Activated naive CD8-positive, alpha-beta T cell treated with anti-CD3 and anti-CD28 coated beads for 36 hours (primary cell): ENCODE data around the gene TRIM24. TPM values are rescaled to one million over a fixed set of nuclear protein-coding genes. Genes with fewer than 3 reads are reported as not detected.

ENCODE experiments used
- DNase-seq: peaks from one replicate; pipeline ENCODE4 v3.0.0; 2021
- H3K27ac Mint-ChIP-seq: one replicate; pipeline ENCODE4 v1.8.0; 2022; ENCODE audit warnings: mild to moderate bottlenecking, moderate library complexity, mixed read lengths
- H3K27me3 Mint-ChIP-seq: one replicate; pipeline ENCODE4 v1.8.0; 2022; ENCODE audit warnings: mild to moderate bottlenecking, mixed read lengths
- H3K36me3 Mint-ChIP-seq: one replicate; pipeline ENCODE4 v1.8.0; 2021; ENCODE audit warnings: mild to moderate bottlenecking, mixed read lengths
- H3K4me1 Mint-ChIP-seq: one replicate; pipeline ENCODE4 v1.8.0; 2021; ENCODE audit warnings: mixed read lengths
- H3K4me3 Mint-ChIP-seq: one replicate; pipeline ENCODE4 v1.8.0; 2022; ENCODE audit warnings: mild to moderate bottlenecking, moderate library complexity, mixed read lengths
- H3K9me3 Mint-ChIP-seq: one replicate; pipeline ENCODE4 v1.8.0; 2022; ENCODE audit warnings: mixed read lengths
- total RNA-seq, 2 experiments: library from RNA; stranded (reverse); gene quantifications; one replicate each; pipeline ENCODE4 v1.2.3, GENCODE V29; 2021

Gene TRIM24
- total RNA-seq, 2 experiments from 2014 or later: 15.5 to 17.9 TPM

- no peaks in the 10 kb centered on the region for H3K27me3 Mint-ChIP-seq
- no peaks in the 10 kb centered on the region for H3K9me3 Mint-ChIP-seq
- no peak overlapping the region for H3K27ac Mint-ChIP-seq
- H3K4me3 Mint-ChIP-seq: no peak overlapping the region
- DNase-seq: no peak
- H3K36me3 Mint-ChIP-seq: peaks cover 51% of the 10 kb centered on the region
- H3K4me1 Mint-ChIP-seq: no peaks in the 10 kb centered on the region
Observed at GRCh38 chr7:138585283-138585993, 125.4 kb downstream of the TRIM24 start.

- H3K27me3 Mint-ChIP-seq: no peaks in the 10 kb centered on the region
- H3K27ac Mint-ChIP-seq: no peak overlapping the region
- no peak for DNase-seq
- no peak overlapping the region for H3K4me3 Mint-ChIP-seq
- H3K9me3 Mint-ChIP-seq: no peaks in the 10 kb centered on the region
- no peaks in the 10 kb centered on the region for H3K4me1 Mint-ChIP-seq
- peaks cover 47% of the 10 kb centered on the region for H3K36me3 Mint-ChIP-seq
Observed at GRCh38 chr7:138587485-138587884, 127.4 kb downstream of the TRIM24 start.

- peaks cover 38% of the 10 kb centered on the region for H3K36me3 Mint-ChIP-seq
- no peak for DNase-seq
- H3K4me1 Mint-ChIP-seq: peaks cover 1% of the 10 kb centered on the region
- no peaks in the 10 kb centered on the region for H3K9me3 Mint-ChIP-seq
- no peak overlapping the region for H3K4me3 Mint-ChIP-seq
- no peaks in the 10 kb centered on the region for H3K27me3 Mint-ChIP-seq
- H3K27ac Mint-ChIP-seq: no peak overlapping the region
Observed at GRCh38 chr7:138588986-138589385, 128.9 kb downstream of the TRIM24 start.

- no peaks in the 10 kb centered on the region for H3K27me3 Mint-ChIP-seq
- no peak overlapping the region for H3K27ac Mint-ChIP-seq
- no peaks in the 10 kb centered on the region for H3K9me3 Mint-ChIP-seq
- H3K4me1 Mint-ChIP-seq: peaks cover 1% of the 10 kb centered on the region
- no peak overlapping the region for H3K4me3 Mint-ChIP-seq
- H3K36me3 Mint-ChIP-seq: peaks cover 27% of the 10 kb centered on the region
- no peak for DNase-seq
Observed at GRCh38 chr7:138590154-138590553, 130.1 kb downstream of the TRIM24 start.

- H3K4me3 Mint-ChIP-seq: no peak overlapping the region
- H3K27ac Mint-ChIP-seq: no peak overlapping the region
- DNase-seq: no peak
- H3K4me1 Mint-ChIP-seq: peaks cover 1% of the 10 kb centered on the region
- H3K27me3 Mint-ChIP-seq: no peaks in the 10 kb centered on the region
- no peaks in the 10 kb centered on the region for H3K9me3 Mint-ChIP-seq
- H3K36me3 Mint-ChIP-seq: peaks cover 3% of the 10 kb centered on the region
Observed at GRCh38 chr7:138595454-138595853, 135.4 kb downstream of the TRIM24 start.

- H3K27me3 Mint-ChIP-seq: no peaks in the 10 kb centered on the region
- H3K4me1 Mint-ChIP-seq: no peaks in the 10 kb centered on the region
- no peak overlapping the region for H3K27ac Mint-ChIP-seq
- no peak for DNase-seq
- no peak overlapping the region for H3K4me3 Mint-ChIP-seq
- peaks cover 2% of the 10 kb centered on the region for H3K9me3 Mint-ChIP-seq
- no peaks in the 10 kb centered on the region for H3K36me3 Mint-ChIP-seq
Observed at GRCh38 chr7:138602451-138602850, 142.4 kb downstream of the TRIM24 start.

- H3K27me3 Mint-ChIP-seq: no peaks in the 10 kb centered on the region
- H3K9me3 Mint-ChIP-seq: peaks cover 2% of the 10 kb centered on the region
Observed at GRCh38 chr7:138603549-138604318, 143.7 kb downstream of the TRIM24 start.

GRCh38 chr7:138606236-138606635, 146.2 kb downstream of the TRIM24 start:
- Mint-ChIP-seq H3K36me3 (no peaks in the 10 kb centered on the region), H3K27ac (no peak overlapping the region)

More at GRCh38 chr7:138603549-138604318, 143.7 kb downstream of the TRIM24 start:
- Mint-ChIP-seq H3K4me1 (peaks cover 4% of the 10 kb centered on the region), H3K36me3 (no peaks in the 10 kb centered on the region), H3K4me3 (no peak overlapping the region), H3K27ac (no peak overlapping the region)
- no peak for DNase-seq

GRCh38 chr7:138607216-138608126, 147.4 kb downstream of the TRIM24 start:
- Mint-ChIP-seq H3K36me3 (no peaks in the 10 kb centered on the region), H3K4me1 (peaks cover 4% of the 10 kb centered on the region), H3K27ac (no peak overlapping the region), H3K27me3 (no peaks in the 10 kb centered on the region), H3K9me3 (peaks cover 2% of the 10 kb centered on the region), H3K4me3 (no peak overlapping the region)
- no peak for DNase-seq

More at GRCh38 chr7:138606236-138606635, 146.2 kb downstream of the TRIM24 start:
- peaks cover 4% of the 10 kb centered on the region for H3K4me1 Mint-ChIP-seq
- peaks cover 2% of the 10 kb centered on the region for H3K9me3 Mint-ChIP-seq
- H3K27me3 Mint-ChIP-seq: no peaks in the 10 kb centered on the region
- no peak overlapping the region for H3K4me3 Mint-ChIP-seq
- DNase-seq: no peak

GRCh38 chr7:138608275-138608674, 148.2 kb downstream of the TRIM24 start:
- H3K9me3 Mint-ChIP-seq: peaks cover 2% of the 10 kb centered on the region
- no peaks in the 10 kb centered on the region for H3K27me3 Mint-ChIP-seq
- H3K36me3 Mint-ChIP-seq: no peaks in the 10 kb centered on the region
- DNase-seq: no peak
- H3K4me3 Mint-ChIP-seq: no peak overlapping the region
- H3K27ac Mint-ChIP-seq: no peak overlapping the region
- peaks cover 4% of the 10 kb centered on the region for H3K4me1 Mint-ChIP-seq

GRCh38 chr7:138610671-138611170, 150.7 kb downstream of the TRIM24 start:
- no peak overlapping the region for H3K27ac Mint-ChIP-seq
- H3K9me3 Mint-ChIP-seq: peaks cover 2% of the 10 kb centered on the region
- H3K27me3 Mint-ChIP-seq: no peaks in the 10 kb centered on the region
- peaks cover 5% of the 10 kb centered on the region for H3K4me1 Mint-ChIP-seq
- no peak for DNase-seq
- no peak overlapping the region for H3K4me3 Mint-ChIP-seq
- H3K36me3 Mint-ChIP-seq: no peaks in the 10 kb centered on the region

GRCh38 chr7:138613630-138614029, 153.6 kb downstream of the TRIM24 start:
- Mint-ChIP-seq H3K9me3 (no peaks in the 10 kb centered on the region), H3K36me3 (no peaks in the 10 kb centered on the region), H3K4me3 (no peak overlapping the region), H3K27ac (no peak overlapping the region), H3K27me3 (no peaks in the 10 kb centered on the region), H3K4me1 (peaks cover 5% of the 10 kb centered on the region)
- DNase-seq: no peak

GRCh38 chr7:138616085-138616484, 156.0 kb downstream of the TRIM24 start:
- H3K27me3 Mint-ChIP-seq: no peaks in the 10 kb centered on the region
- H3K27ac Mint-ChIP-seq: no peak overlapping the region
- no peaks in the 10 kb centered on the region for H3K9me3 Mint-ChIP-seq
- no peak overlapping the region for H3K4me3 Mint-ChIP-seq
- peaks cover 5% of the 10 kb centered on the region for H3K4me1 Mint-ChIP-seq
- DNase-seq: no peak
- H3K36me3 Mint-ChIP-seq: no peaks in the 10 kb centered on the region

- no peaks in the 10 kb centered on the region for H3K36me3 Mint-ChIP-seq
- H3K27ac Mint-ChIP-seq: no peak overlapping the region
- H3K4me1 Mint-ChIP-seq: peaks cover 5% of the 10 kb centered on the region
- H3K9me3 Mint-ChIP-seq: no peaks in the 10 kb centered on the region
- no peaks in the 10 kb centered on the region for H3K27me3 Mint-ChIP-seq
- DNase-seq: no peak
- H3K4me3 Mint-ChIP-seq: no peak overlapping the region
Observed at GRCh38 chr7:138618506-138618905, 158.4 kb downstream of the TRIM24 start.

- H3K4me3 Mint-ChIP-seq: no peak overlapping the region
- no peaks in the 10 kb centered on the region for H3K27me3 Mint-ChIP-seq
- H3K27ac Mint-ChIP-seq: no peak overlapping the region
- H3K36me3 Mint-ChIP-seq: no peaks in the 10 kb centered on the region
- H3K9me3 Mint-ChIP-seq: no peaks in the 10 kb centered on the region
- peaks cover 6% of the 10 kb centered on the region for H3K4me1 Mint-ChIP-seq
- DNase-seq: no peak
Observed at GRCh38 chr7:138618933-138619332, 158.9 kb downstream of the TRIM24 start.
